H9 (cell line): Measurements from ENCODE around the gene OGFOD2. TPM values are rescaled to one million over a fixed set of nuclear protein-coding genes. Genes with fewer than 3 reads are reported as not detected.
A peak's percentile ranks its signal among the peaks of the same experiment; 100 is the strongest.

Experiments
- DNase-seq: peaks from one replicate; pipeline ENCODE4 v3.0.0-alpha.2; 2017
- H2AFZ ChIP-seq: one replicate; pipeline ENCODE4 v1.6.1; 2013; ENCODE audit warnings: mild to moderate bottlenecking, low read length, control low read depth, moderate library complexity
- H2AK5ac ChIP-seq: 2 replicates; pipeline ENCODE4 v1.6.1; 2013; ENCODE audit warnings: low read length, control low read depth, mixed read lengths; ENCODE audit not compliant: insufficient read length
- H2BK120ac ChIP-seq: one replicate; pipeline ENCODE4 v1.6.1; 2013; ENCODE audit warnings: low read depth, mild to moderate bottlenecking, low read length, control low read depth, inconsistent platforms; ENCODE audit not compliant: poor library complexity, severe bottlenecking
- H2BK12ac ChIP-seq: 2 replicates; pipeline ENCODE4 v1.6.1; 2013; ENCODE audit warnings: low read length, control low read depth, mixed read lengths, low read depth; ENCODE audit not compliant: insufficient read length
- H2BK15ac ChIP-seq: 2 replicates; pipeline ENCODE4 v1.6.1; 2013; ENCODE audit warnings: low read depth, low read length, control low read depth
- H2BK20ac ChIP-seq: one replicate; pipeline ENCODE4 v1.6.1; 2013; ENCODE audit warnings: low read depth, mild to moderate bottlenecking, low read length, control low read depth, inconsistent platforms; ENCODE audit not compliant: poor library complexity, severe bottlenecking
- H2BK5ac ChIP-seq: 2 replicates; pipeline ENCODE4 v1.6.1; 2013; ENCODE audit warnings: low read length, control low read depth, mixed read lengths; ENCODE audit not compliant: insufficient read length
- H3K14ac ChIP-seq: 2 replicates; pipeline ENCODE4 v1.6.1; 2013; ENCODE audit warnings: low read length, control low read depth; ENCODE audit not compliant: insufficient read depth
- H3K18ac ChIP-seq: 2 replicates; pipeline ENCODE4 v1.6.1; 2013; ENCODE audit warnings: low read depth, mild to moderate bottlenecking, mixed read lengths, low read length, control low read depth; ENCODE audit not compliant: insufficient read length
- H3K23ac ChIP-seq: 2 replicates; pipeline ENCODE4 v1.6.1; 2013; ENCODE audit warnings: low read length, control low read depth, mixed read lengths, low read depth; ENCODE audit not compliant: insufficient read length
- H3K23me2 ChIP-seq: 2 replicates; pipeline ENCODE4 v1.6.1; 2013; ENCODE audit warnings: low read depth, mild to moderate bottlenecking, mixed read lengths, low read length, control low read depth; ENCODE audit not compliant: insufficient read length, poor library complexity, severe bottlenecking
- H3K27ac ChIP-seq: 2 replicates; pipeline ENCODE4 v1.5.1; 2013; ENCODE audit warnings: low read length, control low read depth, mixed read lengths, low read depth; ENCODE audit not compliant: insufficient read length
- H3K27me3 ChIP-seq: 2 replicates; pipeline ENCODE4 v1.6.1; 2013; ENCODE audit warnings: low read length, control low read depth, inconsistent platforms; ENCODE audit not compliant: insufficient read depth
- H3K4ac ChIP-seq: 2 replicates; pipeline ENCODE4 v1.6.1; 2013; ENCODE audit warnings: low read depth, mild to moderate bottlenecking, control low read depth, inconsistent platforms, low read length, moderate library complexity
- H3K4me1 ChIP-seq: 2 replicates; pipeline ENCODE4 v1.6.1; 2013; ENCODE audit warnings: low read length, control low read depth, inconsistent platforms; ENCODE audit not compliant: insufficient read depth
- H3K4me2 ChIP-seq: 2 replicates; pipeline ENCODE4 v1.6.1; 2013; ENCODE audit warnings: low read length, control low read depth, mixed read lengths; ENCODE audit not compliant: insufficient read length, insufficient read depth
- H3K56ac ChIP-seq: 2 replicates; pipeline ENCODE4 v1.6.1; 2013; ENCODE audit warnings: low read depth, mild to moderate bottlenecking, mixed read lengths, low read length, control low read depth; ENCODE audit not compliant: insufficient read length
- H3K79me1 ChIP-seq: 2 replicates; pipeline ENCODE4 v1.6.1; 2013; ENCODE audit warnings: low read depth, mild to moderate bottlenecking, moderate library complexity, low read length, control low read depth, inconsistent platforms; ENCODE audit not compliant: insufficient read depth, poor library complexity, severe bottlenecking
- H3K79me2 ChIP-seq: 2 replicates; pipeline ENCODE4 v1.6.1; 2013; ENCODE audit warnings: low read length, control low read depth, inconsistent platforms; ENCODE audit not compliant: insufficient read depth
- H3K9ac ChIP-seq: 2 replicates; pipeline ENCODE4 v1.6.1; 2013; ENCODE audit warnings: low read length, control low read depth, mixed read lengths; ENCODE audit not compliant: insufficient read length; ENCODE audit errors: extremely low read depth
- H3K9me3 ChIP-seq: one replicate; pipeline ENCODE4 v1.6.1; 2013; ENCODE audit warnings: low read depth, low read length, inconsistent platforms; ENCODE audit not compliant: control insufficient read depth
- H3T11ph ChIP-seq: one replicate; pipeline ENCODE4 v1.6.1; 2013; ENCODE audit warnings: mild to moderate bottlenecking, low read length, control low read depth, inconsistent platforms
- H4K20me1 ChIP-seq: one replicate; pipeline ENCODE4 v1.6.1; 2013; ENCODE audit not compliant: control insufficient read depth, insufficient read length, insufficient read depth
- H4K5ac ChIP-seq: 2 replicates; pipeline ENCODE4 v1.6.1; 2013; ENCODE audit warnings: low read depth, mild to moderate bottlenecking, mixed read lengths, low read length, control low read depth; ENCODE audit not compliant: insufficient read length
- H4K8ac ChIP-seq: replicated peaks from 2 replicates; pipeline ENCODE4 v1.6.1; 2013; ENCODE audit warnings: low read length, control low read depth, mixed read lengths, low read depth; ENCODE audit not compliant: insufficient read length
- H4K91ac ChIP-seq: 2 replicates; pipeline ENCODE4 v1.6.1; 2013; ENCODE audit warnings: low read depth, mild to moderate bottlenecking, moderate library complexity, mixed read lengths, low read length, control low read depth; ENCODE audit not compliant: insufficient read length
- H3K27ac Mint-ChIP-seq, 3 experiments: 2 replicates in 2 of 3; 3 replicates in 1 of 3; pipeline ENCODE4 v1.8.0; 2020 to 2021; ENCODE audit warnings: mixed read lengths in 3 of 3, mild to moderate bottlenecking in 1 of 3, moderate library complexity in 1 of 3
- H3K27me3 Mint-ChIP-seq: 2 replicates; pipeline ENCODE4 v1.8.0; 2021; ENCODE audit warnings: low read depth, mild to moderate bottlenecking, moderate library complexity, mixed read lengths
- H3K36me3 Mint-ChIP-seq, 3 experiments: 2 replicates in 2 of 3; 3 replicates in 1 of 3; pipeline ENCODE4 v1.8.0; 2020 to 2021; ENCODE audit warnings: low read depth in 3 of 3, mixed read lengths in 3 of 3; ENCODE audit not compliant: insufficient read depth in 1 of 3
- H3K4me1 Mint-ChIP-seq, 2 experiments: 2 replicates each; pipeline ENCODE4 v1.8.0; 2020; ENCODE audit warnings: mixed read lengths in 2 of 2
- H3K4me3 Mint-ChIP-seq, 2 experiments: 2 replicates in 1 of 2; 3 replicates in 1 of 2; pipeline ENCODE4 v1.8.0; 2020 to 2021; ENCODE audit warnings: mild to moderate bottlenecking in 2 of 2, mixed read lengths in 2 of 2, moderate library complexity in 1 of 2
- H3K9me3 Mint-ChIP-seq, 2 experiments: 2 replicates in 1 of 2; 3 replicates in 1 of 2; pipeline ENCODE4 v1.8.0; 2020; ENCODE audit warnings: mild to moderate bottlenecking in 2 of 2, mixed read lengths in 2 of 2, moderate library complexity in 1 of 2
- CTCF ChIP-seq: fragments of 200-600 bp; sonication (generic); conservative IDR thresholded peaks from 3 replicates; pipeline ENCODE4 v1.8.0; 2021; ENCODE audit warnings: antibody characterized with exemption, mild to moderate bottlenecking
- WGBS: extraction: QIAGEN DNeasy Blood & Tissue Kit; methylation state at CpG from one replicate; pipeline ENCODE4 v1.1.7; 2013; ENCODE audit warnings: missing lambda C conversion rate, low lambda C conversion rate, mixed read lengths; ENCODE audit not compliant: insufficient read length; ENCODE audit errors: extremely low coverage; 5-methylcytosine and 5-hydroxymethylcytosine counted together
- total RNA-seq: library from RNA; stranded (reverse); gene quantifications from 2 replicates; pipeline ENCODE4 v1.2.1, GENCODE V29; 2021

Gene OGFOD2
- total RNA-seq, 1 experiment from 2014 or later, result 14.7 TPM

GRCh38 chr12:123004287-123004686 lies 29.2 kb downstream of the OGFOD2 start:
- Histone ChIP-seq H3K79me1 (no peaks in the 10 kb centered on the region), H3K14ac (no peak overlapping the region), H3K9me3 (no peaks in the 10 kb centered on the region), H2BK5ac (no peak overlapping the region), H4K8ac (no peak overlapping the region), H3K9ac (no peak overlapping the region), H3K4ac (no peak overlapping the region), H3T11ph (no peak overlapping the region), H3K56ac (no peak overlapping the region), H3K4me2 (no peak overlapping the region), H2BK120ac (no peak overlapping the region), H2BK15ac (no peak overlapping the region), H2AFZ (no peak overlapping the region), H4K20me1 (no peaks in the 10 kb centered on the region), H3K27me3 (no peaks in the 10 kb centered on the region), H4K91ac (no peak overlapping the region), H3K23me2 (no peaks in the 10 kb centered on the region), H2BK12ac (no peak overlapping the region), H2BK20ac (no peak overlapping the region), H2AK5ac (no peak overlapping the region), H3K23ac (no peak overlapping the region), H3K4me1 (no peaks in the 10 kb centered on the region), H4K5ac (no peak overlapping the region), H3K18ac (no peak overlapping the region), H3K27ac (no peak overlapping the region), H3K79me2 (no peaks in the 10 kb centered on the region)
- Mint-ChIP-seq H3K4me1 (no peaks in the 10 kb centered on the region), H3K36me3 (no peaks in the 10 kb centered on the region), H3K27ac (peak overlapping the region in 2 of 3 experiments; percentile 44 to 48; a peak in 1 of 7 replicates), H3K9me3 (no peaks in the 10 kb centered on the region), H3K4me3 (no peak overlapping the region), H3K27me3 (peaks cover 2% of the 10 kb centered on the region)
- DNase-seq, result no peak
- no CpG with 5 or more reads among the region's 14 CpGs for WGBS
- TF ChIP-seq CTCF, result no peak
